NCI-H2171 (cell line): ENCODE results near the gene CAPN3.
A peak's percentile ranks its signal among the peaks of the same experiment; 100 is the strongest.

ENCODE experiments used
- DNase-seq: peaks from one replicate; lab custom pipeline; 2025; lab: John Stamatoyannopoulos, UW

The CAPN3 gene

DNA sequence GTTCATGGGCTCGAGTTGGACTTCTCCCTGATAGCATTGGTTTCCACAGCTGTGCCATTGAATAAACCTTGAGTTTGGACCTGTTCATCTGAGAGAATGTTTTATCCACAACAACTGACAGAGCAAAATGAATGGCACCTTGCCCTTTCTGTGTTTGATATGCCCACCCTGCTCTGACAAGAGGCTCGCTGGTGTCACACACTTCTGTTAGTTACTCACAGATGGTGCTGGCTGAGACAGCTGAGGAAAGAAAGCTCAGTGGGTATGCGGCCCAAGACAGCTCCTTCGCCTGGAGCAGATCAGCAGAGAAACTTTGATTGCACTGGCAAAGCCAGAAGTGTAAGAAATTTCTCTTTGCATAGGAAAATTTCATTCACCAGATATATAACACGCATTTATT is 2.5 kb upstream of the CAPN3 start:
- DNase-seq: no peak

DNA sequence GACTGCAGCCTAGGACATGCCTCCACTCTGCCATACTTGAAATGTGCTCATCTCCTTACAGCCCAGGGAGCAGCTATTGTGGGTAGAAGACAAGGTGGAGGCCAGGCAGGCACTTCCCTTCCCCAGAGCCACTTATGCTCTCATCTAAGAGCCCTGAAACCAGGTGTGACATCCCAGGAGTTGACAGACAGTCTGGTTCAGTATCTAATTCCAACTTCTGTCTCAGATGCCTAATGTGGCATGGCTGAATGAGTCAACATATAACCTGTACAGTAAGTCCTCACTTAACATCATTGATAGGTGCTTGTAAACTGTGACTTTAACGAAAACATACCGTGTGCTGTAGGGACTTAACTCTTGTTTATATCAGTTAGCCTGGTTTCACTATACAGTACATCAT is 1.2 kb upstream of the CAPN3 start:
- DNase-seq: peak; percentile 1

DNA sequence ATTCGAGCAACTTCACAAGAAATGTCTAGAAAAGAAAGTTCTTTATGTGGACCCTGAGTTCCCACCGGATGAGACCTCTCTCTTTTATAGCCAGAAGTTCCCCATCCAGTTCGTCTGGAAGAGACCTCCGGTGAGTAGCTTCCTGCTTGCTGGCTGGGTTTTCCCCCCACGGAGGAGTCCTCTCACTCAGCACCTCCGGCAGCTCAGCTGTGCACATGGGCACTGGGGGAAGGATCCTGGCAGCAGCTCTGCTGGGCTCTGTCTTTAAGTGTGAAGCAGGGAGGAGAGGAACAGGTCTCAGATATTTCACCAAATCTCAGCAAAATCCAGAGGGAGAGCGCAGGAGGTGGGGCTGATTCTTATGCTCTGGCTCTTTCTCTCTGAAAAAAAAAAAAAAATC is 684 bp downstream of the CAPN3 start:
- DNase-seq: no peak

DNA sequence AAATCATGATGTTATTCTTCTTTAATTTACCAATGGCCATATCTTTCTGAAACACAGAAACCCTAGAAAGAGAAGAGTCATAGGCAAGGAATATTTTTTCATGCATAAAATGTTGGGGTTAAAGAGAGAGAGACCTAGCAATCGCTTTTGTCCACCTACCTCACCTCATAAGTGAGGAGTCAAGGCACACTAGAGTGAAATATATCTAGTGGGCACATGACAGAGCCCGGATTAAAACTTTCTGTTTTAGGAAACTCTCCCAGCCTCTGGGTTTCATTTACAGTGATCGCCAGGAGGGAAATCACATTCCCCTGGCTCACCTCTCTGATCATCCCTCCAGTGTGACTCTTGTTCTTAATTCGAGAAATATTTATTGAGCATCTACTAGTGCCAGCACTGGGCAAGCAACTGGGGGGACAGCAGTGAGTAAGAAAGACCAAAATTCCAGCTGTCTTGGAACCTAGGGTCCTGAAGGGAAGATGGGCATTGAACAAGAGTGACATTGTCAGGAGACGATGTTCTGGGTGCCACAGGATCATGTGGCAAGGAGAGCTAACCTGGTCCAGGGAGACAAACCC is 1.3 kb downstream of the CAPN3 start:
- DNase-seq: no peak

GRCh38 chr15:42363487-42363886 is 4.2 kb downstream of the CAPN3 start:
- no peak for DNase-seq

GRCh38 chr15:42363942-42364341 is 4.6 kb downstream of the CAPN3 start:
- DNase-seq: no peak

DNA sequence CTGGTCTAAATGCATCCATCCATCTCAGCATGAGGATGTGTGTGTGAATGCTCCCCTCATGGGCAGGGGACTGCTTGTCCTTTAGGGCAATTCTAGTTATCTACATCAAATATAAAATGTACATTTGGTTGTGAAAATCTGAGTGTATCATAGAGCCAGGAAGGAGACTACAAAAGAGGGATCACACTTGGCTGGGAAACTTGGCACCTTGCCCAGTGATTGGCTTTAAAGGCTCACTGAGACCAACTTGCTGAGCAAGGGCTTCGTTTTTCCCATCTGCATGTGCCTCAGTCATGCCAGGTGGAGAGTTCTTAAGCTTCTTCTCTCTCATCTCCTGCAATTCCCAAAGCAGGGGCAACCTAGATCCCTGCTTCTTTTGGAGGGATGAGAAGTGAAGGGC is 5.2 kb downstream of the CAPN3 start:
- peak; percentile 55 for DNase-seq

- DNase-seq: no peak
Observed at GRCh38 chr15:42365921-42366550, 6.7 kb downstream of the CAPN3 start.

- DNase-seq: no peak
Observed at GRCh38 chr15:42367041-42367440, 7.7 kb downstream of the CAPN3 start.

DNA sequence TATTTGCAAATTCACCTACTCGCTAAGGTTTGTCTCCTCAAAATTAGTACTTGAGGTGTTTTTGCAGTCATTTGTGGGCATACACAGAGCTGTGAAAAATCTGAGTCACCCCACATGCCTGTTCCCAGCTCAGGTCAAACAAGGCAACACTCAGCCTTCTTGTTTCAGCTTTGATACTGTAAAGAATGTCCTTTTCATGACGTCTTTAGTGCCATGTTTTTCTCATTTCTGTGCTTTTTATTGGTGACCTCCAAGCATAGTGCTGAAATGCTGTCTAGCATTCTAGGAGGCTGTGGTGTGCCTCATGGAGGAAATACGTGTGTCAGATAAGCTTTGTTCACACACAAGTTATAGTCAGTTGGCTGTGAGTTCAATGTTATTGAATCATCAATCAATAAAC is 8.8 kb downstream of the CAPN3 start:
- DNase-seq: no peak

DNA sequence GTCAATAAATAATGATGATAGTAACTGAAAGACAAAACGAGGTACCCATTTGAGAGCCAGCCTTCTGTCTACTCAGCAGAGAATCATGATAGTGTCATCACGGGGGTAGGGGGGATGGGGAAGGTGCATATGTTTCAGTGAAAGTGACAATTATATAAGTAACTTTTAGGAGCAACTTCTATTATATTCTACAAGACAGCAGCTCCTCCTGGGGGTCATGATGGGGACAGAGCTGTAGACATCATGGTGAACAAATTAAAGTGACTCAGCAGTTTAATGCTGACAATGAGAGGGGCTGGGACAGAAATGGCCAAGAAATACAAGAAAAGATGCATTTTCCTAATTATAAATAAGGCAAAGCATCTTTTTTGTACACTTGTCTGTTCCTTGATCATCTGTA is 11.8 kb downstream of the CAPN3 start:
- no peak for DNase-seq

DNA sequence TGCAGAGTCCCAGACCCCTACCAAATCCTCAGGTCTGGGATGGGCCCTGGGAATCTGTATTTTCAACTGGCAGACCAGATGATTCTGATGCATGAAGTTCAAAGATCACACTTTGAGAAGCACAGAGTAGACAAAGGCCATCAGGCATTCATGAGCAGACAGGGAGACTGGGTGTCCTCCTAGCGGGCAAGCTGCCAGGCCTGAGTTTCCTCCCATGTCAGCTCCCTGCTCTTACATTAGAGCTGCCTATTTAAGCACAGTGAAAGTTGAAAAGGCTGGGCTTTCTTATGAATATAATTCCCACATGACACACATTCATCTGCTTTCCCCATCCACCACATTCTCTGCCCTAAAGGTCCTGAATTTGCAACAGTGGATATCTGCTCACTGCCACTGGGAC is 14.0 kb downstream of the CAPN3 start:
- DNase-seq: no peak

DNA sequence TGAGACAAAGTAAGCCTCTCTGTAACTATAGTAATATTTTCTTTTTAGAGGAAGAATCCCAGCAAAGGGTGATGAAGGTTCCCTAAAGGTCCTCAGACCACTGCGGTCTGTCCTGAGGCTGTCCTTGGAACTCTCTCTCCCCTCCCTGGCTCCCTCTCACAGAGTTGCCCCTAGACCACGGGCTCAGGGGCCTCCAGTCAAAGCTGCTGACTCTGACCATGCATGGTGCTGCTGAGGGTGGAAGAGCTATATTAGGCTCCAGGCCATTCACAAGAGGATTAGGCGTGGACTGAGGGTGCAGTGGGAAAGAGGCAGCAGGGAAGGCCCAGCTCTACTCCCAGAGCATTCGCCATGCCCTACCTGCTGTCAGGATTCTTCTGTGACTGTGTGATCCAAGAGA is 14.6 kb downstream of the CAPN3 start:
- DNase-seq: no peak

DNA sequence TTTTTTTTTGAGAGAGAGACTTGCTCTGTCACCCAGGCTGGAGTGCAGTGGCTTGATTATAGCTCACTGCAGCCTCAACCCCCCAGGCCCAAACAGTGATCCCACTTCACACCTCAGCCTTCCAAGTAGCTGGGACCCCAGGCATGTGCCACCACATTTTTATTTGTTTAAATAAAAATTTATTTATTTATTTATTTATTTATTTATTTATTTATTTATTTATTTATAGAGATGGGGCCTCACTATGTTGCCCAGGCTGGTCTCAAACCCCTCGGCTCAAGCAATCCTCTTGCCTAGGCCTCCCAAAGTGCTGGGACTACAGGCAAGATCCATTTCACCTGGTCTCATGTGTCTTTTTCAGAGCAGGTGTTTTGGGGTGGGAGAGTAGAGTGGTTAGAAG is 15.5 kb downstream of the CAPN3 start:
- no peak for DNase-seq

- DNase-seq: no peak
Observed at GRCh38 chr15:42375252-42375651, 16.0 kb downstream of the CAPN3 start.

DNA sequence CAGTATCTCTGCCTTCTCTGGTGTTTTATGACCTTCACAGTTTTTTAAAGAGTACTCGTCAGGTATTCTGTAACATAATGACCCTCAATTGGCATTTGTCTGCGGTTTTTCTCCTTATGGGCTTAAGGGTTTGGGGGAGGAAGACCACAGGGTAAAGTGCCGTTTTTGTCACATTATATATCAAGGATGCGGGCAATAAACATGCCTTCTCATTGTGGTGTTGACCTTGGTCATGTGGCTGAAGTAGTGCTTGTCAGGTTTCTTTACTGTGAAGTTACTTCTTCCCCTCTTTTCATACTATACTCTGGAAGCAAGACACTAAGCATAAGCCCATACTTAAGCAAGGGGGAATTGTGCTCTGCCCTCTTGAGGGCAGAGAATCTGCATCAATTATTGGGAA is 16.6 kb downstream of the CAPN3 start:
- no peak for DNase-seq

- DNase-seq: no peak
Observed at GRCh38 chr15:42378011-42378410, 18.7 kb downstream of the CAPN3 start.

DNA sequence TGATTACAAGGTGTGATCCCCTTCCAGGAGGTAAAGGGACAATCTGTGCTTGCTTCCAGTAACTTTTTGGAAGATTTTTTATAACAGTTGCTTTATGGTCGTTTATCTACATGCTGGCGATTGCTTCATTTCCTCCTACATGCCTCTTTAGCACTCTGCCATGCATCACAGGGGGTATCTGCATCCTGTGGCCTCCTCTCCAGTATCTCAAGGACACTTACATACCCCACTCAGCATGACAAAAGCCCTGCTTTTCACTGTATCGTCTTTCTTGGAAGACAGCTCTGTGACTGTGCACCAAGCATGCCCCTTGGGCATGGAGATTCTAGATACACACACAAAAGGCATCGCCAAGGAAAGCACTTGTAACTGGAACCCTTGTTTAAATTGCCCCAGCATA is 25.3 kb downstream of the CAPN3 start:
- DNase-seq: no peak

GRCh38 chr15:42385206-42385979 is 26.1 kb downstream of the CAPN3 start:
- DNase-seq: no peak

- no peak for DNase-seq
Observed at GRCh38 chr15:42385980-42386700, 26.8 kb downstream of the CAPN3 start.

DNA sequence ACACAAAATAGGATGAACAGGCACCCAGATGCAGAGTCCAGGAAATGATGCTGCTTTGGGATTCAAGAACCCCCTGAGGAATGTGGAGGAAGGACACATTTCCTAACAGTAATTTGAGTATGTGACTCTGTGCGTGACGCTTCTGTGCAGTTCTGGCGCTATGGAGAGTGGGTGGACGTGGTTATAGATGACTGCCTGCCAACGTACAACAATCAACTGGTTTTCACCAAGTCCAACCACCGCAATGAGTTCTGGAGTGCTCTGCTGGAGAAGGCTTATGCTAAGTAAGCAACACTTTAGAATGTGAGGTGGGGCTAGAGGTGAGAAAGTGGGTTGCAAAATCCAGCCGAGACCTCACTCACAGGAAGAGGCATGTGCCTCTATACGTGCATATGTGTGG is 28.3 kb downstream of the CAPN3 start:
- DNase-seq: no peak

GRCh38 chr15:42392309-42393024 is 33.2 kb downstream of the CAPN3 start:
- no peak for DNase-seq
